Bronchial epithelial cell (primary cell): Measurements from ENCODE around the gene EXOC6B. TPM values are rescaled to one million over a fixed set of nuclear protein-coding genes. Genes with fewer than 3 reads are reported as not detected.

Source experiments
- DNase-seq: peaks from one replicate; pipeline ENCODE4 v3.0.0-alpha.2; 2010; ENCODE audit warnings: low read depth
- FAIRE-seq: peaks from 2 replicates; lab custom pipeline; 2011; peaks lifted over from hg19 to GRCh38; lab: Jason Lieb, UNC
- H3K27me3 ChIP-seq: 2 replicates; pipeline ENCODE4 v1.5.1; 2011; ENCODE audit warnings: low read length; ENCODE audit not compliant: control insufficient read depth, insufficient read depth
- H3K36me3 ChIP-seq: 2 replicates; pipeline ENCODE4 v1.5.1; 2011; ENCODE audit warnings: low read length; ENCODE audit not compliant: control insufficient read depth, insufficient read depth
- H3K4me3 ChIP-seq: 2 replicates; pipeline ENCODE4 v1.5.1; 2011; ENCODE audit warnings: mild to moderate bottlenecking, low read depth, low read length, control low read depth
- total RNA-seq: library from RNA; depleted of rRNA; stranded (reverse); fragments of >200 nt; gene quantifications from 2 replicates; pipeline ENCODE4 v1.2.1, GENCODE V29; 2014
- TF ChIP-seq, protein P1 (sequence below): IDR thresholded peaks from 2 replicates; pipeline ENCODE4 v1.5.1; 2011; ENCODE audit warnings: mild to moderate bottlenecking, moderate library complexity, low read length, control low read depth, inconsistent platforms; ENCODE audit not compliant: insufficient read depth, severe bottlenecking

EXOC6B gene
- total RNA-seq, 1 donor from 2014 or later = 26.9 TPM

DNA sequence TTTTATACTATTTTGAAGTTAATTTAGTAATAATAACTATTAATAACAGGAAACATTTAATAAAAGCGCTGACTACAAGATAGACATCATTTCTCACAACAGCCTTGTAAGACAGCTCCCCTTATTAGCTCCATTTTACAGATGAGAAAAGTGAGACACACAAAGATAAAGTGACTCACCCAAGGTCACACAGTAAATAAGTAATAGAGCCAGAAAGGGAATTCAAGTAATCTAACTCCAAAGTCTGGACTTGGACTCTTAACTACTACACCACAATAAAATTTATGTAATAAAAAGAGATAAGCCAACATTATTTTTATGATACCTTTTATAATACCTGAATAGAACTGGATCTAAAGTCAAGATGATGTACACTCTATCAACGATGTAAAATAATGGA is 25.3 kb downstream of the EXOC6B start:
- DNase-seq (no peak), FAIRE-seq (no peak)
- Histone ChIP-seq H3K36me3 (no peaks in the 10 kb centered on the region), H3K4me3 (no peak overlapping the region), H3K27me3 (no peaks in the 10 kb centered on the region)
- TF ChIP-seq, protein P1, sequence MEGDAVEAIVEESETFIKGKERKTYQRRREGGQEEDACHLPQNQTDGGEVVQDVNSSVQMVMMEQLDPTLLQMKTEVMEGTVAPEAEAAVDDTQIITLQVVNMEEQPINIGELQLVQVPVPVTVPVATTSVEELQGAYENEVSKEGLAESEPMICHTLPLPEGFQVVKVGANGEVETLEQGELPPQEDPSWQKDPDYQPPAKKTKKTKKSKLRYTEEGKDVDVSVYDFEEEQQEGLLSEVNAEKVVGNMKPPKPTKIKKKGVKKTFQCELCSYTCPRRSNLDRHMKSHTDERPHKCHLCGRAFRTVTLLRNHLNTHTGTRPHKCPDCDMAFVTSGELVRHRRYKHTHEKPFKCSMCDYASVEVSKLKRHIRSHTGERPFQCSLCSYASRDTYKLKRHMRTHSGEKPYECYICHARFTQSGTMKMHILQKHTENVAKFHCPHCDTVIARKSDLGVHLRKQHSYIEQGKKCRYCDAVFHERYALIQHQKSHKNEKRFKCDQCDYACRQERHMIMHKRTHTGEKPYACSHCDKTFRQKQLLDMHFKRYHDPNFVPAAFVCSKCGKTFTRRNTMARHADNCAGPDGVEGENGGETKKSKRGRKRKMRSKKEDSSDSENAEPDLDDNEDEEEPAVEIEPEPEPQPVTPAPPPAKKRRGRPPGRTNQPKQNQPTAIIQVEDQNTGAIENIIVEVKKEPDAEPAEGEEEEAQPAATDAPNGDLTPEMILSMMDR = no peak

DNA sequence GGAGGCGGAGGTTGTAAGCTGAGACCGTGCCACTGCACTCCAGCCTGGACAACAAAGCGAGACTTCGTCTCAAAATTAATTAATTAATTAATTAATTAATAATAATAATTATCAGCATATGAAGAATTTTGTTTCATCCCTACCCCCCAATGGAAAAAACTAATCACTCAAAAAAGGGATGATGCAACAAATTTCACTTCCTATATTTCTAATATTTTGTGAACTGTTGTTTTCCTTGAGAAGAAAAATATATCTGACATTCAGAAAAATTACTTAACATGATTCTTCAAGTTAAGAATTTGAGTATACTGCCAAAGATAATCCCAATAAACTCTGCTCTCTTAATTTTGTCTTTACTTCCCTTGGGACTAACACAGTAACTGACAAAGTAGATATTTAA is 28.1 kb downstream of the EXOC6B start:
- H3K36me3 ChIP-seq = no peaks in the 10 kb centered on the region
- DNase-seq (no peak), FAIRE-seq (no peak)
- TF ChIP-seq, protein P1 = no peak
- H3K4me3 ChIP-seq = no peak overlapping the region
- H3K27me3 ChIP-seq = no peaks in the 10 kb centered on the region

DNA sequence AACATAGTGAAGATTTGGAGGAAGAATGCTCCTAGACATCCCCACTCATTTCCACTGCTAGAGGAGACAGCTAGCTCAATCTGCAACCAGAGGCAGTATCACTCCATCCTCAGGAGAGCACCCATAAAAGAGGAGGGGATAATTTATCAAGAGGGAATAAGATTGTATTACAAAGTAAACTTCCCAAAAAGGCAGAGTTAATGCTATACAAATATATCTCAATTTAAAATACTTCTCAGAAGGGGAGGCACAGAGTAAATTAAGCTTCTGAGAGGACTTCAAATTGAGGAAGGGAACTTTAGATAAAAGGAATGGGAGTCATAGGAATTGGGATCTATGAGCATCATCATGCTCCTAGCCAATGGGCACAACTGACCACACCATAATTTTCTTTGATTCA is 29.1 kb downstream of the EXOC6B start:
- FAIRE-seq (no peak), DNase-seq (no peak)
- H3K4me3 ChIP-seq = no peak overlapping the region

DNA sequence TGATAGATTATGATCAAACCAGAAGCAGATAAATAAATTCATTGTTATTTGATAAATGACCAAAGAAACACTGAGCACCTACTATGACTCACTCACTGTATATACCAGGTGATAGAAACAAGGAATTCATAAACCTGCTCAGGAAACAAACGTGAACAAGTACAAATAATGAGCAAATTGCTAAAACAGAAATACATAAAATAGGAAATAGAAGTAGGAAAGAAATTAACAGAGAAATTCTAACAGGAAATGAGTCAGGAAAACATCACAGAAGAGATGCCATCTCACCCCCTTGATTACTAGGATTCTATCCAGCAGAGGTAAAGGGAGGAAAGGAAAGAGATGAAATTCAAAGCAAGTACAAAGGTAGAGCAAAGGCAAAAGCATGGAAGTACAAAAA is 31.3 kb downstream of the EXOC6B start:
- Histone ChIP-seq H3K4me3 (no peak overlapping the region), H3K27me3 (no peaks in the 10 kb centered on the region), H3K36me3 (no peaks in the 10 kb centered on the region)
- FAIRE-seq = no peak
- DNase-seq = peak; percentile 72
- TF ChIP-seq, protein P1 = no peak

More for the DNA sequence above, 29.1 kb downstream of the EXOC6B start:
- no peaks in the 10 kb centered on the region for H3K27me3 ChIP-seq
- TF ChIP-seq, protein P1 = no peak
- H3K36me3 ChIP-seq = no peaks in the 10 kb centered on the region

DNA sequence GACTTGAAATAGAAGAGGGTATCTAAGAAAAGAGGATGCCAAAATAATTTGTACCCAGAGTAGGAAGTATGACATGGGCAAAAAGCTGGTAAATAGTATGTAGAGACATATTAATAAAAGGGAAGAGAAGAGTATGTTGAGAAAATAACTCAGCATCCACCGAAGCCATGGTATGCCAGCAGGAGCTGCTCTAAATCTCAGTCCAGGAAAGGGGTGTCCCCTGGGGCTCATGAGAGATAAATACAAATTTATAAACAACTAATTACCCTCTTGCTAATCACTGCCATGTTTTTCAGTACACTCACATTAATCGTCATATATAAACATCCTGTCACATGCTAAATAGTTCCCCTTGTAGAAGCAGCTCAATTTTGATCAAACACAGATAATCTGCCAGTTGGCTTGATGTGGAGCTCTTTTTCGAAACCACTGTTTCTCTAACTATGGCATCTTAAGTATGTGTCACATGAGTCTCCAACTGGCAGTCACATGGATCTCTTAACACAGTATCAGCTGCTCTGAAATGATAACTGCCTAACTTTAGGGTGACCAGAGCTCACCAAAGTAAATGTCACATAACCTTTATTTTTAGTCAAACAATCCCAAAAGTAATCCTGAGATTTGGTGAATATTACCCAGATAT is 31.9 kb downstream of the EXOC6B start:
- Histone ChIP-seq H3K36me3 (no peaks in the 10 kb centered on the region), H3K27me3 (no peaks in the 10 kb centered on the region), H3K4me3 (no peak overlapping the region)
- TF ChIP-seq, protein P1 = no peak
- FAIRE-seq = no peak
- DNase-seq = no peak

DNA sequence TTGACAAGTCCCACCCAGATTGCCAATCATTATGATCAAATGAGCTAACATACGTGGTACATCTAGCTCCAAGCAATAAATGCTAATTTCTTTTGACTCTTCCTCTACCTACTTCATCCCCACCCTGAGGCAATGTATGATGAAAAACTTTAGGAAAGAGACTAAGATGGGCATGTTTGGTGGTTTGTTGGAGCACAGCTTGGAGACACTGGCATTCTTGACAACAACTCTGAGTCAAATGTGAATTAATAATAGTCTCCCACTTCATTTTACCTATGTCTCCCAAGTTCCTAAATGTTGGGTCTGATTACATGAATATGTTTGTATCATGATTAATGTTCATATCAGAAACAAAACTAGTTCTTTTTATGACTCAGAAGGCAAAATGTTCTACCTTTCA is 36.6 kb downstream of the EXOC6B start:
- TF ChIP-seq, protein P1 = no peak
- DNase-seq = peak; percentile 68
- no peaks in the 10 kb centered on the region for H3K27me3 ChIP-seq
- FAIRE-seq = peak; percentile 13
- H3K36me3 ChIP-seq = peaks cover 2% of the 10 kb centered on the region
- no peak overlapping the region for H3K4me3 ChIP-seq
